ENCODE measurements around the gene PDXK.

PDXK gene

DNA sequence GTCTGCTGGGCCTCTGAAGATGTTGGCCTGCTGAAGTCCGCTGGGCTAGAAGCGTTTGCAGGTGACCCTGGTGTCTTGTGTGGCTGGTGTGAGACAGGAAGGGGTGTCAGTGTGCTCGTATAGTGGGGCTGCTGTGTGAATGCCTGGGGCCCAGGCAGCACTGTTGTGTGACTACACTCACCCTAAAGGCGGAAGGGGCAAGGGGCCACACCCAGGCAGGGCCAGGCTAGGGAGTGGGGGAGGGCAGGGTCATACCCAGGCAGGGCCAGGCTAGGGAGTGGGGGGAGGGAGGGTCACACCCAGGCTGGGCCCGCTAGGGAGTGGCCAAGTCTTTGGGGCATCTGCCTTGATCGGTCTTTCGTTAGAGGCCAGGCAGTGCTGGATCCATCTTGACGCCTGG lies 25.0 kb downstream of the PDXK start:
- no peak for TF ChIP-seq JUND (IDR thresholded peaks at IDR 0.05; ENCODE audit: low read depth)
- no peak for DNase-seq (ENCODE audit: low read depth in 1 of 2, low spot score in 1 of 2)
- in situ Hi-C loops (cut with HindIII; ENCODE audit: low pct_unique_long_range_greater_than_20kb, low sequenced_read_pairs): no loop called here

DNA sequence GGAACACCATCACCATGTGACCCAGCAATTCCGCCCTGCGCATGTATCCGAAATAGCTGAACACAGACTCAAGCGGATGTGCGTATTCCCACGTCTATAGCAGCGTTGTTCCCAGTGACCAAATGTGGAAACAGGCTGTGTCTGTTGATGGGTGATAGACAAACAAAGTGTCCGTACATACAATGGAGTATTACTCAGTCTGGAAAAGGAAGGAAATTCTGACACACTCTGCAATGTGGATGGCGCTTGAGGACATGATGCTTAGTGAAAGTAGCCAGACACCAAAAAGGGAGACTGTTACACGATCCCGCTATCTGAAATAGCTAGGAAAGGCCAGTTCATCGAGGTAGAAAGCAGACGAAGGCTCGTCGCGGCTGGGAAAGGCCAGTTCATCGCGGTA lies 25.8 kb downstream of the PDXK start:
- in situ Hi-C loops (cut with HindIII; ENCODE audit: low pct_unique_long_range_greater_than_20kb, low sequenced_read_pairs): no loop called here

DNA sequence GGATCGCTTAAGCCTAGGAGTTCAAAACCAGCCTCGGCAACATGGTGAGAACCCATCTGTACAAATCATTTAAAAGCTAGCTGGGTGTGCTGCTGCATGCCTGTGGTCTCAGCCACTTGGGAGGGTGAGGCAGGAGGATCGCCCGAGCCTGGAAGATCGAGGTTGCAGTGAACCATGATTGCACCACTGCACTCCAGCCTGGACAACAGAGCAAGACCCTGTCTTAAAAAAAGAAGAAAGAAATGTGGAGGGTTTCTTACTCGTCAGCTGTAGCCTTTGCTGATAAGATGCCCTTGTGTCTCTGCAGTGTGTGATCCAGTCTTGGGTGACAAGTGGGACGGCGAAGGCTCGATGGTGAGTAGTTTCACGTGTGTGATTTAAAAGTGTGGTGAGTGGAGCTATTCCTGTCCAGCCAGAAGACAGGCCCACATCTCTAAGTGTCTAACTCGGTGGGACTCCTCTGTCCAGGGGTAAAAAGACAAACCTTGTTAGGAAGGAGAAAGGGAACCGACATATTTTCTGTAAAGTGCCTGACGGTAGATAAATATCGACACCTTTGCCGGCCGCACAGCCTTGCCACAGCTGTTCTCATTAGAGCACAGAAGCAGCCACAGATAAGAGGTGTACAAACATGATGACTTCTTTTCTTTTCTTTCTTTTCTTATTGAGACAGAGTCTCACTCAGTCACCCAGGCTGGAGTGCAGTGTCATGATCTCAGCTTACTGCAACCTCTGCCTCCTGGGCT lies 27.0 kb downstream of the PDXK start:
- DNase-seq (ENCODE audit: low read depth in 1 of 2, low spot score in 1 of 2): no peak
- in situ Hi-C loops (cut with HindIII; ENCODE audit: low pct_unique_long_range_greater_than_20kb, low sequenced_read_pairs): no loop called here
- TF ChIP-seq JUND (IDR thresholded peaks at IDR 0.05; ENCODE audit: low read depth): no peak

More for the DNA sequence above, 25.8 kb downstream of the PDXK start:
- no peak for DNase-seq (ENCODE audit: low read depth in 1 of 2, low spot score in 1 of 2)
- no peak for TF ChIP-seq JUND (IDR thresholded peaks at IDR 0.05; ENCODE audit: low read depth)

DNA sequence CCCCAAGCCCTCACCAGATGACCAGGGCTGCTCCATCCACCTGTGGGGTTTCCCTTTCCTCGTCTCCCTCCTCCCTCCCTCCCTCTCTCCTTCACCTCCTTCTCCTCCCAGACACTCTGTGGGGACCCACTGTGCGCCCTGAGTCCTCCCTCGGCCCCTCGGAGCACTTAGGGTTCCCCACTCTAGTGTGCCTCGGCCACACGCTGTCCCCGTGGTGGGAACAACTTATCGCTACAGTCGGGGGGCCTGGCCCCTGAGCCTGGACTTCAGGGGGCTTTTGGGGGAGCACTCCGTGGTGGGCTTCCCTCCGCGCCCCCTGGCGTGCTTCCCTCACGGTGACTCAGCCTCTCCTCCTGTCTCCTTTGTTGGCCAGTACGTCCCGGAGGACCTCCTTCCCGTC lies 29.7 kb downstream of the PDXK start:
- in situ Hi-C loops (cut with HindIII; ENCODE audit: low pct_unique_long_range_greater_than_20kb, low sequenced_read_pairs): no loop called here
- no peak for DNase-seq (ENCODE audit: low read depth in 1 of 2, low spot score in 1 of 2)
- TF ChIP-seq JUND (IDR thresholded peaks at IDR 0.05; ENCODE audit: low read depth): no peak

DNA sequence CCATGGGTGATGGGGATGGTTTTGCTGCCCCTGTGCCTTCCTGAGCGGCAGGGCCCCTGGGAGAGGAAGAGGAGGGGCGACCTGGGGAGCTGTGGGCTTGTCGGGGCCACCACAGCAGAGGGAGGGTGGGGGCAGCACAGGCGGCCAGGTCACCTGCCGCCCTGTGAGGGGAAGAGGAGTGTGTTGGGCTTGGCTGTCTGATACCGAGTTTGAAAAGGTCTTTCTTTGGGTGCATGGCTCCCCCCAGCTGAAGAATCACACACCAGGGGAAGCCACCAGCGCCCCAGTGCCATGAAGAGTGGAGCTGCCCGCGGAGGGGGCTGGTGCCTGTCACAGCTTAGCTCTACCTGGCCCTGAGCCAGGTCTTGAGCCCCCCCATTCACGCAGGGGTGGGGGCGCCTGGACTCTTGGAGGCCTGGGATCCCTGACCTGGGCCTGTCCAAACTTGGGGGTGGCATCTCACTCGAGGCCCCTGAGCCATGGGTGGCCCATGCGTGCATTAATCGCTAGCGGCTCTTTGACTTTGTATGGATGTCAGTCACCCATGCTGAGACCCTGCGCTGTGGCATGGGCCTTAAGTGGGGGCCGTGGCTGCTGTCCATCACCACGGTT lies 30.8 kb downstream of the PDXK start:
- in situ Hi-C loops (cut with HindIII; ENCODE audit: low pct_unique_long_range_greater_than_20kb, low sequenced_read_pairs): no loop called here
- no peak for DNase-seq (ENCODE audit: low read depth in 1 of 2, low spot score in 1 of 2)
- no peak for TF ChIP-seq JUND (IDR thresholded peaks at IDR 0.05; ENCODE audit: low read depth)

DNA sequence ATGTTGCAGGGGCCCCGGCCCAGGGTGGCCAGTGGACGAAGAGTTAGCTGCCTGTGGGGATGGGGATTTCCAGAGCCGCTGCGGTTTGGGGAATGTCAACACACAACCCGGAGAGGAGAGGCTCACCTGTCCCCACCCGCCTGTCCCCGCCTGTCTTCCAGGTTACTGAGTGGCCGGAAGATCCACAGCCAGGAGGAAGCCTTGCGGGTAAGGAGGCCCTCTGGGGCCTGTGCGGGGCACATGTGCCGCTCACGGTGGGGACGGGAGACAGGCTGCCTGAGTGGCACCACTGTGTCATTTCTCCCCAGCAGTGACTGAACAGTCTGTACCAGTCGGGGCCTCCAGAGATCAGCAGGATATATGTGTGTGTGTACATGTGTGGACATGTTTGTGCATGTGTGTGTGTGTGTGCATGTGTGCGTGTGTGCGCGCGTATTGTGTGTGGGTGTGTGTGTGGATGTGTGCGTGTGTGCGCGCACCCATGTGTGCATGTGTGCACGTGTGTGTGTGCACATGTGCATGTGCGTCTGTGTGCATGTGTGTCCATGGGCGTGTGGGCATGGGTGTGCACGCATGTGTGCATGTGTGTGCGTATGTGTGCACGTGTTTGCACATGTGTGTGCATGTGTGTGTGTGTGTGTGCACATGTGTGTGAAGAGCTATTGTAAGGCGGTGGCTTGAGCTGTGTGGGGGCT lies 31.6 kb downstream of the PDXK start:
- no peak for TF ChIP-seq JUND (IDR thresholded peaks at IDR 0.05; ENCODE audit: low read depth)
- no peak for DNase-seq (ENCODE audit: low read depth in 1 of 2, low spot score in 1 of 2)
- in situ Hi-C loops (cut with HindIII; ENCODE audit: low pct_unique_long_range_greater_than_20kb, low sequenced_read_pairs): no loop called here

DNA sequence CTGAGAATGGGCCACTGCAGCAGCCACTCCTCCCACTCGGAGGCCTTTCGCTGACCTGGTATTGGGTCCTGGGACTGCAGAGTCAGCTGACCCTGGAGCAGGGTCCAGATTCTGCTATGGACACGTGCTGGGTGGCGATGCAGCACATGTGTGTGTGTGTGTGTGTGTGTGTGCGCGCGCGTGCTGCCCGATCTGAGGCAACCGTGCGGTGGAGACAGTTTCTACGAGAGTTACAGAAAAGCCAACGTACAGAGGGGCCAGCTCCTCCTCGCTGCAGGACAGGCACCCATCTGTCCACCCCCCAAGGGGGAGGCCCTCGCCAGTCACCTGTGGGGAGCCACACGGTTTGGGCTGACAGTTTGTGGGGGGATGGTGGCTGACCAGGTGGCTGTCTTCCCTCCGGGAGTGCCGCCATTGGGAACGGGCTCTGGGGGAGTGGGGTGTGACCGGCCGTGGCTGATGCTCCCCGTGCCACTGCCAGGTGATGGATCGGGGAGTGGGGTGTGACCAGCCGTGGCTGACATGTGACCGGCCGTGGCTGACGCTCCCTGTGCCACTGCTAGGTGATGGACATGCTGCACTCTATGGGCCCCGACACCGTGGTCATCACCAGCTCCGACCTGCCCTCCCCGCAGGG lies 33.1 kb downstream of the PDXK start:
- no peak for DNase-seq (ENCODE audit: low read depth in 1 of 2, low spot score in 1 of 2)
- in situ Hi-C loops (cut with HindIII; ENCODE audit: low pct_unique_long_range_greater_than_20kb, low sequenced_read_pairs): no loop called here
- TF ChIP-seq JUND (IDR thresholded peaks at IDR 0.05; ENCODE audit: low read depth): no peak

DNA sequence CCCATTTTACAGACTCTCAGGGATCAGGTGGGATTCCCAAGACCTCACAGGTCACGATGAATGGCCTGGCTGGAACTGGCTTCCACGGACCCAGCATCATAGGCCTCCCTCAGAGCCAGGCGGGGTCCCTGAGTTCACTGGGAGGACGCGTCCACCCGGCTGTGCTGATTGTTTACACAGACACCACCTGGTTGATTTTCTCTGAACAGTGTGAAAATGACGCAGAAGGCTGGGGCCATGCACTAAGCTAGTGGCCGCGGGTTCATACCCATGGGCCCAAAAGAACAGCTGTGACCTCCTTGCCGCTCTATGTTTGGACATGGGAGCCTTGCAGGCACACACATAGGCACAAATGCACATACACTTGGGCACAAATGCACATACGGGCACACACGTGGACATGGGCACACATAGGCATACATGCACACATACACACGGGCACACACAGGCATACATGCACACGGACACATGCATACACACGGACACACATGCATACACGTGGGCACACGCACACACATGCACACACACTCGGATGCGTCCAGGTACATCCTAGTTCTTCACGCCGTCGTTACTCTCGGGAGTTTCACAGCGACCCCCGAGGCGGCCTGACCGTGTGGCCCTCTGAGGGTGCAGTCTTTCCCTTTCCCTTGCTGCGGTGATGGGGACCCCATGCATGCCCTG lies 34.0 kb downstream of the PDXK start:
- TF ChIP-seq JUND (IDR thresholded peaks at IDR 0.05; ENCODE audit: low read depth): no peak
- in situ Hi-C loops (cut with HindIII; ENCODE audit: low pct_unique_long_range_greater_than_20kb, low sequenced_read_pairs): no loop called here

DNA sequence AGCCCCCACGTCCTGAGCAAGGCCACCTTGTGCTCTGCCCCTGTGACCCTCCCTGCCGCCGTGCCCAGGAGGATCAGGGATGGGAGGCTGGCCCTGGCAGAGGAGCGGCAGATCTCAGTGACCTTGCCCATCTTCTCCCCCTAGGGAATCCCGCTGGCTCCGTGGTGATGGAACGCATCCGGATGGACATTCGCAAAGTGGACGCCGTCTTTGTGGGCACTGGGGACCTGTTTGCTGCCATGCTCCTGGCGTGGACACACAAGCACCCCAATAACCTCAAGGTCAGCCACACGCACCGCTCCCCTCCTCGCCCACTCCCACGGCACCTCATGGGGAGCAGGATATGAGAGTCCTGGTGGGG lies 34.5 kb downstream of the PDXK start:
- no peak for DNase-seq (ENCODE audit: low read depth in 1 of 2, low spot score in 1 of 2)
- no peak for TF ChIP-seq JUND (IDR thresholded peaks at IDR 0.05; ENCODE audit: low read depth)
- in situ Hi-C loops (cut with HindIII; ENCODE audit: low pct_unique_long_range_greater_than_20kb, low sequenced_read_pairs): no loop called here

More for the DNA sequence above, 34.0 kb downstream of the PDXK start:
- no peak for DNase-seq (ENCODE audit: low read depth in 1 of 2, low spot score in 1 of 2)

DNA sequence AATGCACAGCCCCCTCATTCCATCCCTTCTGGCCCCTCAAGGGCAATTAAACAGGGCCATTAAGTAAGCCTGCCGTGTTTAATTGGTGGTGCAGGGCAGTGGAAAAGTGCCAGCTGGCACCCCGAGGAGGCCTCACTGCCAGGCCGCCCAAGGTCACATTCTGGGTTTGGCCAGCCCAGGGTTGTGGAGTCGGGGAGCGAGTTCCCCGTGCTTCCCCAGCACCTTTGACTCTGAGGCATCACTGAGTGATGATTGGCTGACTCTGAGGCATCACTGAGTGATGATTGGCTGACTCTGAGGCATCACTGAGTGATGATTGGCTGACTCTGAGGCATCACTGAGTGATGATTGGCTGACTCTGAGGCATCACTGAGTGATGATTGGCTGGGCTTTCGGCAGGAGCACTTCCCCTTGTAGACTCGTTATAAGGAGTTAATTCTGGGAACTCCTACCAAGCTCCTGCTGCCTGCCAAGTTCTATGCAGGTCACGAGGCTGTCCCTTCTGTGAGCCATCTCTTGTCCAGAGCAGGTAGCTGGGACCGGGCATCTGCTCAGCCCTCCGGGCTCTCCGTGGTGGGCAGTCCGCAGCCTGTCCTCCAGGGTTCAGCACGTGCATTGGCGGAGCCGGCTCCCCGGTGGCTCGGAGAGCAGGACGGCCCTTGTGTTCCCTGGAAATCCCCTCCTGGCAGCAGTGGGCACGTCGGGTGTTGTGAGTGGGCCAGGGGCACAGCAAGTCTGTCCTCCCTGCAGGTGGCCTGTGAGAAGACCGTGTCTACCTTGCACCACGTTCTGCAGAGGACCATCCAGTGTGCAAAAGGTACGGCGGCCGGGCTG lies 36.2 kb downstream of the PDXK start:
- DNase-seq (ENCODE audit: low read depth in 1 of 2, low spot score in 1 of 2): no peak
- no peak for TF ChIP-seq JUND (IDR thresholded peaks at IDR 0.05; ENCODE audit: low read depth)
- in situ Hi-C loops (cut with HindIII; ENCODE audit: low pct_unique_long_range_greater_than_20kb, low sequenced_read_pairs): no loop called here

DNA sequence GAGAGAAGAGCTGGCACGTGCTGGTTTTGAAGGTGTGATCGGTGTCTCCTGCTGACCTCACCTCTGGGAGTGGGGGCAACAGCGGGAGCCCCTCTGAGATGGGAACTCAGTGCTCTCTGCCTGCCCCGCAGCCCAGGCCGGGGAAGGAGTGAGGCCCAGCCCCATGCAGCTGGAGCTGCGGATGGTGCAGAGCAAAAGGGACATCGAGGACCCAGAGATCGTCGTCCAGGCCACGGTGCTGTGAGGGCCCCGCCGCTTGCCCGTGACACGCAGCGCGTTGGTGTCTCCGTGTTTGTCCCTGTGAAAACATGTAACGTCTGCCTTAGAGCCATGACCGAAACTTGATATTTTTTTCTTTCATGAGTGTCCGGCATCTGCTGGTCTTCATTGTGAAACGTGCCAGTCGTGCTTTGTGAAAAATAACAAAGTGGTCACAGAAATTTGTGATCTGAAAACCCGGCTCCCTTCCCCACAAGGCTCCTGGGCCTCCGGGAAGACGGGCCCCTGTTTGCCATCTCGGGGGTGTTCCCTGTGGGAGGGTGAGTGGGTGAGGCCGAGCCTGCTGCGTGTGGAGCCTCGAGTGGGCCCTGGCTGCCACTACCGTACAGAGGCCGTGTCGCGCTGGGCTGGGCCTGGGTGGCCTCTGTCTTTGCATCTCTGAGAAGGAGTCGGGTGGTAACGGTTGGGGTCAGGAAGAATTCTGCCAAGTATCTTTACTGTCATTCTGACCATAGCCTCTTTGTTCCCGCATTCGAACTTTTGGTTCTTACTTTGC lies 37.1 kb downstream of the PDXK start:
- TF ChIP-seq JUND (IDR thresholded peaks at IDR 0.05; ENCODE audit: low read depth): no peak
- DNase-seq (ENCODE audit: low read depth in 1 of 2, low spot score in 1 of 2): no peak
- in situ Hi-C loops (cut with HindIII; ENCODE audit: low pct_unique_long_range_greater_than_20kb, low sequenced_read_pairs): no loop called here

All from T47D (cell line).